Middle frontal gyrus (tissue), 1 donor: Measurements from ENCODE around the gene BPIFB2.

ENCODE experiments used
- DNase-seq: peaks from one replicate; pipeline ENCODE4 v3.0.0-alpha.2; 2015; ENCODE audit warnings: low spot score; ENCODE audit errors: extremely low spot score

The BPIFB2 gene

DNA sequence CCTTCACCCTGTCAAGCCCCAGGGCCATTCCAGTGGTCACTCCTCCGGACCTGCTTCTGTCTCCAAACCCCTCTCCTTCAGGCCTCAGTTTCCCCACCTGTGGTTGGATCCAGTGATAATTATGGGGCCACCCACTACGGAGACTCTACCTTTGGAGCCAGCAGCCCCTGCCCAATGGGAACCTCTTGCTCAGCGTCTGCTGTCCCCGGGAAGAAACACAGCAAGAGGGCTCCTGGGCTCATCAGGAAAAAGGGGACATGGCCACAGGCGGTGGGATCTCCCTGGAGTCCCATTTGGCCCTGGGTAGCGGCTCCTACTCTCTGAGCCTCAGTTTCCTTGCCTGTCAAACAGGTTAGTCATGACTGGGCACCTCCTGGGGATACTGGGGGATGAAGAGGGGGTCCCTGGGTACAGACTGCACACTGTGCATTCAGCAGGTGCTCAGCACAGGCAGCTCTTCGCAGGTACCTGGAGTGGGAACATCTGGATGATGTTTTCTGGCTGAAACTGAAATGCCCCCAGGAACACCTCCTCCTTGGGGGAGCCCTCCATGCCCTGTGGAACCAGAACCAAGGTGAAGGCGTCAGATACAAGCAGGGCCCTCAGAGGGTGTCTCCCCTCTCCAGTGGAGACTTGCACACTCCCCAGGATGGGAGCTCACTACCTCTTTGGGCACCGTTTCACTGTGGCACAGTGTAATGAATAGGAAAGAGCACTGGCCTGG lies 22.7 kb upstream of the BPIFB2 start:
- no peak for DNase-seq

DNA sequence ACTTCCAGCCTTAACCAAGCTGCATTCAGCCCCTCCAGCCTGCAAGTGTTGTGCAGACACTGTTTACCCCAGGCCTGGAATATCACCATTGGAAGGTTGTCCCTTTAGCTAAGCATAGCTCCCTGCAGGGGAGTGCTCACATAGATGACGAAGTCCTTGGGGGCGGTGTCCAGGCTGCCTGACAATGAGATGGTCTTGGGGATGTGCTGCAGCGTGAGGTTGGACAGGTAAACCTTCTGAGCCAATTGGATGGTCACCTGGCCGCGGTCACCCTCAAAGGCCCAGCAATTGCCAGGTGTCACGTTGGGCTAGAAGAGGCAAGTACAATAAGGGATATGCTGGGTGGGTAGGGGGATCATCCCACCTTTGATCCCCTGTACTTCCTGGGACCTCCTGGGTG lies 21.9 kb upstream of the BPIFB2 start:
- DNase-seq = no peak

DNA sequence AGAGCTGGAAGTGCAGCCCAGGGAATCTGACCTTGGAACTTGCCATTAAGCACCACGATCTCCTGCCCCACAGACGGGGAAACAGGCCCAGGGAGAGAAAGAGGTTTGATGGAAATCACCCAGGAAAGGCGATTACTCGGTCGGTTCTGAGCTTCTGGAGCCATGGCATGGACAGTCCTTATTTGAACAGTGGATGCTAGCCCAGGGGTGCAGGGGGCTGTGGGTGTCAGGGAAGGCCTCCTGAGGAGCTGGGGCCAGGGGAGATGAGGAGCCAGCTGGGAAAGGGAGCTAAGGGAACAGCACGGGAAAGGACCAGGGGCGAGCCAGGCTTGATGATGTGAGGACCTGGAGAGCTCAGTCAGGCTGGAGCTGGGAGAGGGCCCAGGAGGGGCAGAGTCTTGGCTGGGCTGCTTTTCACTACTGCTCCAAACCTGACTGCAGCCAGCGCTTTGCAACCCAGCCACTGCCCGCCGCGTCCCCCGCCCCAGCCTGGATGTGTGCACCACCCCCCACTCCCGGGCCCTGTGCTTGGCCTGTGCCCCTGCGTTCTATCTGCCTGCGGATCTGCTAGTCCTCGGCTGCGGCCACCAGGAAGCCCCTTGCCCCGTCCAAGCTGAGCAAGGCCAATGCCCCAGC lies 21.1 kb upstream of the BPIFB2 start:
- DNase-seq = no peak

DNA sequence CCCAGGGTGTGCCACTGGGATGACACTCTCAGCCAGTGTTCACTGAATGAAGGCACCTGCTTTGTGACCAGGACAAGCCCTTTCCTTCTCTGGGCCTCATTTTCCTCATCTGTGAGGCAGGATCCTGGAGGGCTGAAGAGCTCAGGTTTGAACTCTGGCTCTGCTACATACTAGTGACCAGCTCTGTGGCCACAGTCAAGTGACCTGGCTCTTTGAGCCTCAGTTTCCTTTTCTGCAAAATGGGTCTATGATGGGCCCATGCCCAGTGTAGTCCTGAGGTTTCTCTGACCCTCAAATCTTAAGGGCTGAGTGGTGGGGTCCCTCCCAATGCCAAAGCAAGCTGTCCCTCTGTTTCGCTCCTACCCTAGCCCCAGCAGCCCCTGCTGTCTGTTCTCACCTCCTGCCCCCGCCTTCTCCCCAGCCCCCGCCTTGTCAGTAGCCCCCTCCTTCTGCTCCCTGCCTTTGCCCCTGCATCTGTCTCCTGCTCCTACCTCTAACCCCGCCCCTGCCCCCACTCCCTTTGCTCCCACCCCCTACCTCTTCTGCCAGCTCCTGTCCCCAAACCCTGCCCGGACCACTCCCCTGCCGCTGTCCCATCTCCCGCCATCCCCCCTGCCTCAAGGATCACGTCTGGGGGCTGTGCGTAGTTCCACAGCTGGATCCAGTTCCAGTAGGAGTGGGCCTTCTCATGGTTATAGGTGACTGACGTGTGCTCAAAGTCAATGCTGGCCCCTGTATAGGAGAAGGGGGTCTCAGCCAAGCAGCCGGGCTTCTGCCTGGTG lies 20.3 kb upstream of the BPIFB2 start:
- DNase-seq = no peak

DNA sequence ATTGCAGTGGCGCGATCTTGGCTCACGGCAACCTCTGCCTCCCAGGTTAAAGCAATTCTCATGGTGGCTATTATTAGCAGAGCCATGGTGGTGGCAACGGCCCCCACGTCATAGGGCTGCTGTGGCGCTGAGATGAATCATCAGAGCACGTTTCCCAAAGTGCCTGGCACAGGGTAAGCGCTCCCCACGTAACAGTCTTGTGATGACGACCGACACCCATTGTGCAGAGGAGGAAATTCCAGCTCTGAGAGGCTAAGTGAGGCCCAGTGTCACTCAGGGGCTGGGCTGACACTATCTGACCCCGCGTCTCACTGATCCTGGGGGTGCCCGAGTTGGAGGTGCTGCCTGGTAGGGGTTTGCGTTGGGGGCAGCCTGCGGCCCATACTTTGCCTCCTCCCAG lies 19.5 kb upstream of the BPIFB2 start:
- no peak for DNase-seq

GRCh38 chr20:32989507-32990283 lies 17.8 kb upstream of the BPIFB2 start:
- DNase-seq = no peak

GRCh38 chr20:32990426-32990825 lies 17.1 kb upstream of the BPIFB2 start:
- DNase-seq = no peak

- no peak for DNase-seq
Measured at GRCh38 chr20:32991383-32991782, 16.1 kb upstream of the BPIFB2 start.

- DNase-seq = no peak
Measured at GRCh38 chr20:32991792-32992641, 15.5 kb upstream of the BPIFB2 start.

DNA sequence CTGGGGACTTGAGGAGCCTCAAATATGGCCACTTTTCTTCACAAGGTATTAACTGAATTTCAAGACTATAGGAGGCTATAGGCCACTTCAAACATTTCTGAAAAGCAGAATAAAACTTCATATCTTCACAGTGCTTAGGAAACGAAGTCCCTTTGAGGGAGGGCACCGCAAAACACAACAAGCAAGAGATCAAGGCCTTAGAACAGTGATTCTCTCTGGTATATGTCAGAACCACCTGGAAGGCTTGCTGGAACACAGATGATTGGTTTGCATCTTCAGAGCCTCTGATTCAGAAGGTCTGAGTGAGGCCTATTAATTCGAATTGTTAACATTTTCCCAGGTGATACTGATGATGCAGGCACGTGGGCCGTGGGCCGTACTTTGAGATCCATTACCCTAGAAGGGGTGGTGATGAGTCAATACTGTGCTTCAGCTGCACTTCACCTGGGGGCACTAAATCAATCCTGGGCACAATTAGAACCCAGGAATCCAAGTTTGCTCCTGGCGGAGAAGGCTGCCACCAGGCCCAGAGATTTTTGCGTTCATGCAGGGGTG lies 13.9 kb upstream of the BPIFB2 start:
- no peak for DNase-seq

DNA sequence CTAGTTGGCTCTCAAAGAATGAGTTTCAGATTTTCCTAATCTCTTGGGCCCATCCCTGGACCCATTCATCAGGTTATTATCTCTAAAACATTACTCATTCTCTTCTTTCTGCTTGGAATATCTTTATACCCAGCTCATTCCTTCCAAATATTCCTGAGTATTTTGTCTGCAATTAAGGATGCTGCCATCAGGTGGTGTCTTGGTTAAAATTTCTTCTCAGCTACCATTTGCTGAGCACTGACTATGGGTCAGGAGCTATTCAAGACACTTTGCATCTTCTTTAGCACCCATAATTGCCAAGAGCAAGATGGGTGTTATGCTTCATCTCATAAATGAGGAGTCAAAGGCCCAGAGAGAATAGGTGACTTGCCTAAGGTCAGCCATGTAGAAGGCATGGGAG lies 11.7 kb upstream of the BPIFB2 start:
- DNase-seq = no peak

- DNase-seq = no peak
Measured at GRCh38 chr20:32997431-32997830, 10.1 kb upstream of the BPIFB2 start.

DNA sequence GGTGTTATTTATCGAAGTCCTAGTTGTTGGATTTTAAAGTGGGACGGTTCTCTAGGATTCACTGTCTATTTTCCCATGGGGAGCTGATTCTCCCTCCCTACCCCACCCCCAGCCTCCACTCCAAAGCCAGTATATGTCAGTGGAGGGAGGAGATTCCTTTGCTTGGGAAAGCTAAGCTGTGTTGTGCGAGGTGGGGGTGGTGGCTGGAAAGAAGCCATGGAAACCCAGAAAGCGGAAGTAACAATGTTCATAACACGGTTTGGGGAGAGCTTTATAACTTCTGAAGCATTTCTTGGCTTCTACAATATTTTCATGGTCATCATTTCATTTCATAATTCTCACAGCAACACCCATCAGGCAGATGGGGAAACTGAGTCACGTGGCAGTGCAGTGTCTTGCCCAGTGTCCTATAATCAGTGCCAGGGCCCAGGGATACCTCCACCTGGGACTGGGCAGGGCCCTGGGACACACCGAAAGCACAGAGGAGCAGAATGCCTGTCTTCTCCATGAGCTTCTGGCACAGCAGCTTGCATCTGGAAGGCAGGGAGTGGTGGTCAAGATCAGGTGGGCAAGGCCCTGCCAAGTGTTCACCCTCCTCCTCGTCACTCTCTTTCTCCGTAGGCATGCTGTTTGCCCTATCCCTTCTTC lies 7.8 kb upstream of the BPIFB2 start:
- DNase-seq = no peak

- DNase-seq = no peak
Measured at GRCh38 chr20:33000802-33001466, 6.6 kb upstream of the BPIFB2 start.

GRCh38 chr20:33002087-33002808 lies 5.3 kb upstream of the BPIFB2 start:
- DNase-seq = no peak

GRCh38 chr20:33004141-33004751 lies 3.3 kb upstream of the BPIFB2 start, which contains the start of gene SUN5:
TSS of gene SUN5 (minus strand) at chr20:33004433. CDS start at chr20:33004340, 93 bp downstream.
- no peak for DNase-seq

- no peak for DNase-seq
Measured at GRCh38 chr20:33005132-33005566, 2.4 kb upstream of the BPIFB2 start.
